GM13976 (cell line): ENCODE measurements around the gene COG2.

Experiments used
- DNase-seq: peaks from one replicate; pipeline ENCODE4 v3.0.0; 2012; ENCODE audit warnings: low spot score
- CTCF ChIP-seq: IDR thresholded peaks from 2 replicates; pipeline ENCODE4 v1.5.1; 2012; ENCODE audit warnings: borderline replicate concordance, mild to moderate bottlenecking; ENCODE audit not compliant: insufficient read depth; ENCODE audit errors: extremely low read depth, missing control alignments, control extremely low read depth
- in situ Hi-C: fragments of 300-500 bp; cut with MboI; formaldehyde crosslinking; loops from one replicate; pipeline ENCODE4 v1.12.0; 2022; ENCODE audit warnings: low sequenced_read_pairs, mixed read lengths, inconsistent platforms; ENCODE audit not compliant: unreplicated experiment

Gene COG2

GRCh38 chr1:230642263-230642959, at the start of gene COG2:
COG2 (plus strand) TSS chr1:230642481; CDS start chr1:230642607, 126 bp downstream.
- in situ Hi-C loops, result no loop called here
- peak; percentile 97 for DNase-seq
- peak; percentile 100 for TF ChIP-seq CTCF

- in situ Hi-C loops, result no loop called here
- TF ChIP-seq CTCF, result no peak
Observed at GRCh38 chr1:230592848-230593414, 49.4 kb upstream of the COG2 start.

GRCh38 chr1:230594214-230594773, 48.0 kb upstream of the COG2 start:
- no peak for DNase-seq
- in situ Hi-C loops, result no loop called here
- no peak for TF ChIP-seq CTCF

More at GRCh38 chr1:230592848-230593414, 49.4 kb upstream of the COG2 start:
- DNase-seq, result no peak

- no peak for TF ChIP-seq CTCF
- in situ Hi-C loops, result no loop called here
- no peak for DNase-seq
Observed at GRCh38 chr1:230595181-230595580, 47.1 kb upstream of the COG2 start.

GRCh38 chr1:230596306-230596705, 46.0 kb upstream of the COG2 start:
- in situ Hi-C loops, result no loop called here
- no peak for DNase-seq
- no peak for TF ChIP-seq CTCF

GRCh38 chr1:230598745-230599144, 43.5 kb upstream of the COG2 start:
- in situ Hi-C loops, result no loop called here
- no peak for DNase-seq
- TF ChIP-seq CTCF, result no peak
